HG03175 (cell line): ENCODE data around the gene KCNK5.
A peak's percentile ranks its signal among the peaks of the same experiment; 100 is the strongest.

Experiments used
- ATAC-seq: cut with Tn5 transposase; IDR thresholded peaks from one replicate; pipeline ENCODE4 v1.9.1; 2021; ENCODE audit warnings: mild to moderate bottlenecking, moderate library complexity; ENCODE audit not compliant: unreplicated experiment

Gene KCNK5

DNA sequence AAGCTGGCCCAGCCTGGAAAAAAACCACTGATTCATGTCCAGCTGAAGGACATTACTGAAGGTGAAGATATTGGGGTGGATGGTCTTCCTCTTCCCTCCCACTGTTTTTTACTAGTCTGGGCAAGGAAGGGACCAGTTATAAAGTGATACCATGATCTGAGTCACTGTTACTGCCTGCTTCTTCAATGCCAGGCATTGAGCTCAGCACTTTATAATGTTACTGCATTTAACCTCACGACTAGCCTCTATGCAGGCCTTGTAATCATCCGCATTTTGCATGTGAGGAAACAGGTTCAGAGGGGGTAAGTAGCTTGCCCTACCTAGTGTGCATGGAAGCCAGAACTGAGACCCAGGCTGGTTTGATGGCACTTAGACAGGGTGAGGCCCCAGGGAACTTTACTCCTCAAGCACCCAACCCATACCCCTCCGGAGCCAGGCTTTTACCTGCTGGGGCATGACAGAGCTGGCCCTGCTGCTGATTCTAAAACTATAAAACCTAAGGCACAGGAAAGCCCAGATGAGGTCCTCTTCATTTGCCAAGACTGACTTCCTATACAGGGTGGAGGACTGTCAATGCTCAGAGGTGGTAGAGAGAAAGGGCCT, 11.0 kb upstream of the KCNK5 start:
- no peak for ATAC-seq

DNA sequence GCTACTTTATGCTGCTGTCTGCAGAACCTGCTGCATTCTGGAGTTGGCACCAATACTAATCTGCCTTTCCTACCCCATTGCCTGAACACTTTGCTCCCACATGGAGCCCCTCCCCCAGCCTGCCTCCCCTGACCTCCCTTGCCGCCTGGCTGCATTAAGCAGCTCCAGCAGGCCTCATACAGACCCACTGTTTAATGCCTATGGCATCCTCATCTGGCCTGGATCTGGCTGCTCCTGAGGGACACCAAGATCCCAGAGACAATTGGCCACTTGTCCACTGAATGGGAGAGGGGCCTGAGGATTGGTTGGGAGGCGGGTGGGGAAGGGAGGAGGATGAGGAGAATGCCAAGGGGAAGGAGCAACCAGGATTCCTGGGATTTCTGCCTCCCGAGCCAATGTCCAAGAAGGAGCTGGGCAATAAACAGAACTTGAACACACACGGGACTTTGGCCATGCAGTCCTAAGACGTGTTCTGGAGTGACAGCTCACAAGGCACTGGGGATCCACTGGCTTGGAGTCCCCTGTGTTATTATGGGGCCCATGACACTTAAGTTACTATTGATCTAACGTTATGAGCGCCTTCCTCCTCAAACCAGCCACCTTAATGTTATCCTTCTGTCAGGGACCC, 10.4 kb upstream of the KCNK5 start:
- ATAC-seq: no peak

DNA sequence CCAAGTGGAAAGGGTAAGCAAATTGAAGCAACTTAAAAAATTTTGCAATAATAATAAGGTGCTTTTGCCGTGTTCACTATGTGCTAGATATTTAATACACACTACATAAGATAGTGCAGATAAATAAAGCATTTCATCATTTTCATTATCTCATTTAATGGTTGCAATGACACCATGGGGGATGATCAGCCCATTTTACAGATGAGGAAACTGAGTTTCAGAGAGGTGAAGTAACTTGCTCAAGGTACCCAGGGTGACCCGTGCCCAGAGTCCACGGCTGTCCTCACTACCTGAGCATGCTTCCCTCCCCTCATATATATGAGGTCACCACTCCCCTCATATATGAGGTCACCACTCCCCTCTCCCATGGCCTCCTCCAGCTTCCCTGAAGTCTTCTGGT, 7.5 kb upstream of the KCNK5 start:
- no peak for ATAC-seq

DNA sequence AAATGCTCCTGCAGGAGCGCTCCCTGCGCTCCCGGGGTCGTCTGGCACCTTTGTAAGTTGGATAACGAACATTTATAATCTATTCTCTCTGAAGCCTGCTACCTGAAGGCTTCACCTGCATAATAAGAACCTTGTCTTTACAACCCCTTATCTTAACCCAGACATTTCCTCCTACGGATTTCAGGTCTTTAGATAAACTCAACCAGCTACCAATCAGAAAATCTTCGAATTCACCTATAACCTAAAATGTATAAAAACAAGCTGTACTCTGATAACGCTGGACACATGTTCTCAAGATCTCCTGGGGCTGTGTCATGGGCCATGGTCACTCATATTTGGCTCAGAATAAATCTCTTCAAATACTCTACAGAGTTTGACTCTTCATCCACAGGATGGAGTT, 4.1 kb upstream of the KCNK5 start:
- no peak for ATAC-seq

DNA sequence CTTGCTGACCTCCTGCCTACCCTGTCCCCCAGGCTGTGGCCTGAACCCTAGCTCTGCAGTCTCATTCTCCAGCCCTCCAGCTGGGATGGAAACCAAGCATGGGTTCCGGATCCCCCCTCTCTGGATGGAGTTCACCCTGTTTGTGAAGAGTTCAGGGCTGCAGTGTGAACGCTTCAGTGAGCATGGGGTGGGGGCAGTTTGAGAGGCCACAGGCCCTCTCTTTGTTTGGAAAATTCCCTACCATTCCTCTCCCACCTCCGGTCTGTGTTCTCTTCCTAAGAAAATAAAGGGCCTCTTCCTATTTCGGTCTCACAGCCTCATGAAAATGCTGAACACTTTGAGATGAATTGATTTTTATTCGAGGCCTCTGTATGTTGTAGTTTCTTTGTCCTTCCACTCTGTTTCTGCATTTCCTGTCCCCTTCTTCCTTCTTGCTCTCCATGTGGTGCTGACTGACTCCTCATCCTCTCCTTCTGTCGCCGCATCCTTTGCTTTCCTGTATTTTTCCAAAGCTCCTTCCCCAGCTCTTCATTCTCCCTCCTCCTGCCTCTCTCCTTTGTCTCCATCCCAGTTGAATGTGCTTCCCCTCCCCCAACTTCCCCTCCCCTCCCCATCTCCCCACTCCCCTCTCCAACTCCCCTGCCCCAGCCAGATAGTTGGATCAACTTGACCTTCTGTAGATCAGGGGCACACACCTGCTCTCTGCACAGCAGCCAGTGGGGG, 2.4 kb upstream of the KCNK5 start:
- ATAC-seq: no peak

- ATAC-seq: no peak
These were observed 1.4 kb upstream of the KCNK5 start for GRCh38 chr6:39230654-39231035.

DNA sequence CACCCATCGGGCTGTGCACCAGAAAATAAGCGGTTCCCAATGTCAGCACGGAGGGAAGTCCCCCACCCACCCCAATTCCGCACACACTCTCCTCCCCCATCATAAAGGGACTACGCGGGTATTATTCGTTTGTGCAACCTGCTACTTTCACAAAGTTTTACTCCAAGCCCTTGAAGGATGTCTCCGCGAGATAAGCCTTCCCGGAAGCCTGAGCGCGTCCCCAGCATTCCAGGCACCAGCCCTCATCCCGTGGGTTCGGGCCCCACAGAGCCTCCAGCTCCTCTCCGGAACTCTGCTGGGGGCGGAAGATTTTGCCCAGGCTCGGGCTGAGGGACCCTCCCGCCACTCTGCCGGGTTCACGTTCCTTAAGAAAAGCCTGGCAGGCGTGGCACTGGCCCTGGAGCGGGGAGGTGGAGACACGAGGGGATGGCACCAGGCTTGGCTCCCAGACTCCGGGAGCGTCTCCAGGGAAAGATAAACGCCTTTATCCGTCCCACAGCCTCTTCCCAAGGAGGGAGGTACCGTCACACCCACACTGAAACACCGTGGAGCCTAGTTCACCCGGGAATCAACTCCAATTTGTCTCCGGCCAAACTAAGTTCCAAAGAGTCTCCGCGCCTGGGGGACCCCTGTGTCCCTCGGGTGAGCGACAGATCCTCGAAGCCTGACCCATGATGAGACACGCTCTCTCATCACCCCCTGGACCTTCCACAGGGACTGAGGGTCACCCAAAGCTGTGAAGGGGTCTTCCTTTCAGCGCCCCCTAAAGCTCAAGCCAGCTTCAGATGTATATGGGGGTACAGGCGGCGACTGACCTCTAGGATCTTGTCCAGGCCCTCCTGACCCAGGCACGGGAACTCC, 934 bp downstream of the KCNK5 start:
- no peak for ATAC-seq

GRCh38 chr6:39227476-39227875, 1.8 kb downstream of the KCNK5 start:
- no peak for ATAC-seq

DNA sequence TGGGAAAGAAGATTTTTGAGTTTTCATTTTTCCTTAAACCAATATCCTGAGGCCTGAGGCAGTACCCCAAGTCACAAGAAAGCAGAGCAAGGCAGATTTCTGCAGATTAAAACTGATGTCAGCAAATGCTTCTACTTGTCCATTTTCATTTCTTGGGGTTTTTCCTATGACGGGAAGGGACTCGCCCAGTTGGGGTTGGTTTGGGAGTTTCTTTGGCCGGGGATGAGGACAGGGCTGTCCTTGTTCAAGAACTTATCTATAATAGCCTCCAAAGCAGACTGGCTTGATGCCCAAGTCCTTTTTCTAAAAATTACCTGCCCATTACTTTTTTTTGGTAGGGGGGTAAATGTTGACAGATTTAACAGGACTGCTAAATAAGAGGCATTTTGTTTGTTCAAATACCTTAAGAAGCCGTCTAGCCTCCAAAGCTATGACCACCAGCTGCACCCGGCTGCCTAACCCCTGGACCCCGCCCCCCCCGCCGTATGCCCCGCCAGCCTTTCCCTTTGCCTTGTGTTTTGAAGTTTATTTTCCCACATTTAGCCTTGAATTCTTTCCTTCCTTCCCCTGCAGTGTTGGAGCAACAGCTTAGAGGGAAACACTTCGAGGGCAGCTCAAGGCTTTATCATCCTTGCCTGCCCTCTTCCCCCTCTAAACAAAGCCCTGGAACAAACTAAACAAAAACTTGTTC, 2.5 kb downstream of the KCNK5 start:
- no peak for ATAC-seq

DNA sequence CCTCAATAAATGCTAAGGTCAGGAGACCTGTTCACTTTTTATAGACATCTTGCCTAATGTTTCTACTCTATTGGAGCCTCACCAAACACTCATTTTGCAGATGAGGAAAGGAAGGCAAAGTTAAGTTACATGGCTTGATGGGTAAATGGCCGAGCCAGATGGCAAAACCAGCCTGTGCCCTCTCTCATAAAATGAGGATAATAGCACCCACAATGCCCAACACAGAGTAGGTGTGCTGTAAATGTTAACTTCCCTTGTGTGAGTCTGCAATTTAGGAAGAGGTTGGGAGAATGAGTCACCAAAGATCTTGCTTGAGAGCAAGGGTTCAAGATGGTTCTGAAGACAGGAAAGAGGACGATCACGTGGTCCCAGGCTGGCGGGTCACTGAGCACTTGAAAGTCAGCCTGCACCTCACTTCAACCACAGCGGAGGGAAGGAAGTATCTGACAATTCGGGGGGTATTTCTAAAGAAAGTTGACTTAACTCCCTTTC, 3.3 kb downstream of the KCNK5 start:
- no peak for ATAC-seq

- no peak for ATAC-seq
These were observed 3.7 kb downstream of the KCNK5 start for GRCh38 chr6:39225543-39225942.

DNA sequence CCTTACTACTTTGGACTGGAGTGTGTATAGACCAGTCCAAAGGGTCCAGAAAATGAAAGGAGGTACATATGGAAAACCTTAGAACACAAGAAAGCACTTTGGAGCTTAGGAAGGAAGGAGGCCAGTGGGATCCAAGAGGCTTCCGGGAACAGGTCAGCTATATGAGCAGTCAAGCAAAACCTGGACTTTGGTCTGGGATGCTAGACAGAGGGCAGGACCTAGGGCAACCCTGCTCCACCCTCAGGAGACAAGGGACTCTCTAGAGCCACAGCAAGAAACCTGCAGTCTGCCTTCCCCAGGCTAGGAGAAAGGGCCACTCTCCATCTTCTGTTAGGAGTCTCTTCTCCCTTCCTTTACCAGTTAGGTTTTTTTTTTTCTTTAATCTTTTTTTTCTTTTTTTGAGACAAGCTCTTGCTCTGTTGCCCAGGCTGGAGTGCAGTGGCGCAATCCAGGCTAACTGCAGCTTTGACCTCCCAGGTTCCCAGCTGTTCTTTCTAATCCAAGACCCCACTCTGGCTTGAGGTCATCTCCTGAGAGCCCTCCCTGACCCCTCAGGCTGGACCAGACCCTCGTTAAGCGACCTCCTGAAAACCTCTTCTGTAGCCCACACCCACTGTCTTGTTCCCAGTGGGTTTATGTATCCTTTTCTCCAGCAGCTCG, 4.6 kb downstream of the KCNK5 start:
- ATAC-seq: no peak

DNA sequence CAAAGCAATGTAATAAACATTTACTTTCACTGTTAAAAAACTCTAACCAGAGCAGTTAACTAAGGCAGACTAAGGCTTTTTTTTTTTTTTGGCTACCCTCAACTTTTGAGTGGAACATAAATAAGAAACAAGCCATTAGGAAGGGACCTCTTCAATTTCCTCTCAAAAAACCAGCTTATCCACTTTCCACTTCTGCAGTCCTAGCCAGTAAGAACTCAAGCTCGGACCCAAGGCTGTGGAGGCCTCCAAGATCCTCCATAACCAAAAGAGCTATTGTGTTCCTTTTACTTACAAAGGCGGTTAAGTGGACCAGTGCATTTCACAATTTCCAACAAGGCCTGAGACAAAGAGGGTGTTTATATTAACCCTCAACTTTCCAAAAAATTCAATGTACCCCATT, 5.3 kb downstream of the KCNK5 start:
- no peak for ATAC-seq

DNA sequence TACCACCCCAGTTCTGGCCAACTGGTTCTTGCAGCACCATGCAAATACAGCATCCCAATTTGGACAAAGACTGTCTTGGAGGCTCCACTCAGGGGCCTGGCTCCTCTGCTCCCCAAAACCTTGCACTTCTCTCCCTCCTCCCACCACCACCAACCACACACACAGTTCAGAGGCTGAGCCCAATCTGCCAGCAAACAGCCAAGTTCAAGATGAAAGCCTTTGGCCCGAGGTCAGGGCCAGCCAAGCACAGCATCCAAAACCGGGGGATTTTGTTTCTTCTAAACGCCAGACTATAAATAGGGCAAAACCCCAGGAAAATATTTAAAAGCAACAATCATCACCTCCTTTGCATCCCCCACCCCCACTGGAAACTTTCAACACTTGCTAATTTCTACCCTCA, 5.7 kb downstream of the KCNK5 start:
- ATAC-seq: no peak

DNA sequence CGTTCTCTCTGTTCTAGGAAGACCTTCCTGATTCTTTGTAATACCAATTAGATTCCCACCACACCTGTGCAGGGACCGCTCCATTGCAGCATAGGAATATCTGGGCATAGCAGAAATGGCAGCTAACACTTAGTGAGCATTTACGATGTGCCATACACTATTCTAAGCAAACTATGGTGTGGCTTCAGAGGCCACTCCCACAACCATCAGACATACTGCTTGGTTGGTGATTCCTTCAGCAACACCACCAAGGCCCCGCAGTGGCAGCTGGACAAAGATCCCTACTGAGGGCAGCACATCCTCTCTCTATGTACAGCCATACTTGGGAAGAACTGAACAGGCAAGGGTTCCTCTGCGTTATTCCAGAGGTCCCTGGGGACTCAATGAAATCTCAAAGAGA, 6.2 kb downstream of the KCNK5 start:
- no peak for ATAC-seq

- ATAC-seq: no peak
These were observed 7.3 kb downstream of the KCNK5 start for GRCh38 chr6:39221779-39222641.

GRCh38 chr6:39221115-39221514, 8.2 kb downstream of the KCNK5 start:
- no peak for ATAC-seq

GRCh38 chr6:39218868-39219567, 10.3 kb downstream of the KCNK5 start:
- peak; percentile 35 for ATAC-seq
